Breast epithelium (tissue), 4 donors: Measurements from ENCODE around the gene CDH18. TPM values are rescaled to one million over a fixed set of nuclear protein-coding genes. Genes with fewer than 3 reads are reported as not detected.

Experiments used
- DNase-seq, 2 donors: peaks; one replicate each; pipeline ENCODE4 v3.0.0-alpha.2; 2019; ENCODE audit warnings: low spot score in 2 of 2
- H3K27ac ChIP-seq, 2 donors: fragments of 200-600 bp; sonication (generic) in 1 of 2; one replicate each; pipeline ENCODE4 v1.5.1; 2016 to 2019; ENCODE audit warnings: mild to moderate bottlenecking in 1 of 2
- H3K27me3 ChIP-seq, 2 donors: fragments of 200-600 bp; sonication (generic) in 1 of 2; one replicate each; pipeline versions ENCODE4 v1.5.1 to v1.6.0; 2017 to 2019; ENCODE audit warnings: control low read depth in 1 of 2, mild to moderate bottlenecking in 1 of 2
- H3K36me3 ChIP-seq: fragments of 200-600 bp; one replicate; pipeline ENCODE4 v1.5.1; 2019
- H3K4me1 ChIP-seq, 2 donors: fragments of 200-600 bp; sonication (generic); one replicate each; pipeline ENCODE4 v1.5.1; 2016 to 2019; ENCODE audit warnings: control low read depth in 1 of 2
- H3K4me3 ChIP-seq, 3 donors: fragments of 200-600 bp; sonication (generic); 1 replicate in 2 of 3; 2 replicates in 1 of 3; pipeline ENCODE4 v1.5.1; 2016 to 2019; ENCODE audit warnings: mild to moderate bottlenecking in 3 of 3, moderate library complexity in 2 of 3
- H3K9me3 ChIP-seq, 2 donors: fragments of 200-600 bp; sonication (generic) in 1 of 2; one replicate each; pipeline ENCODE4 v1.5.1; 2016 to 2019; ENCODE audit warnings: control low read depth in 1 of 2
- POLR2A ChIP-seq: fragments of 450-650 bp; IDR thresholded peaks from one replicate; pipeline ENCODE4 v1.6.1; 2016; ENCODE audit warnings: antibody characterized with exemption, mild to moderate bottlenecking, moderate library complexity
- POLR2AphosphoS5 ChIP-seq, 3 donors: sonication (generic); formaldehyde crosslinking; IDR thresholded peaks; one replicate each; pipeline ENCODE4 v1.6.1; 2017; ENCODE audit warnings: antibody characterized with exemption in 3 of 3
- intact Hi-C: fragments of 100-400 bp; cut with DNase I; formaldehyde crosslinking; loops from one replicate; pipeline ENCODE4 v1.15.1; 2023; ENCODE audit warnings: low total_unique reads
- total RNA-seq, 3 donors: library from RNA; depleted of rRNA; stranded (reverse); fragments of >200 nt; gene quantifications; one replicate each; pipeline ENCODE4 v1.1.0, GENCODE V29; 2016
- TF ChIP-seq, protein P1 (sequence below), 3 donors: fragments of 450-650 bp; IDR thresholded peaks; one replicate each; pipeline ENCODE4 v1.5.1; 2016 to 2017; ENCODE audit warnings: antibody characterized with exemption in 3 of 3, mild to moderate bottlenecking in 3 of 3, moderate library complexity in 3 of 3

CDH18 gene
- total RNA-seq, 3 donors from 2014 or later: not detected

- no peaks in the 10 kb centered on the region for H3K9me3 ChIP-seq
- intact Hi-C loops: no loop called here
- no peak overlapping the region for H3K4me3 ChIP-seq
- H3K27me3 ChIP-seq: no peaks in the 10 kb centered on the region
- H3K4me1 ChIP-seq: no peaks in the 10 kb centered on the region
- no peaks in the 10 kb centered on the region for H3K36me3 ChIP-seq
- no peak overlapping the region for H3K27ac ChIP-seq
- no peak for DNase-seq
- no peak for TF ChIP-seq POLR2A
- TF ChIP-seq POLR2AphosphoS5 (IDR thresholded peaks at IDR 0.05): no peak
- TF ChIP-seq, protein P1, sequence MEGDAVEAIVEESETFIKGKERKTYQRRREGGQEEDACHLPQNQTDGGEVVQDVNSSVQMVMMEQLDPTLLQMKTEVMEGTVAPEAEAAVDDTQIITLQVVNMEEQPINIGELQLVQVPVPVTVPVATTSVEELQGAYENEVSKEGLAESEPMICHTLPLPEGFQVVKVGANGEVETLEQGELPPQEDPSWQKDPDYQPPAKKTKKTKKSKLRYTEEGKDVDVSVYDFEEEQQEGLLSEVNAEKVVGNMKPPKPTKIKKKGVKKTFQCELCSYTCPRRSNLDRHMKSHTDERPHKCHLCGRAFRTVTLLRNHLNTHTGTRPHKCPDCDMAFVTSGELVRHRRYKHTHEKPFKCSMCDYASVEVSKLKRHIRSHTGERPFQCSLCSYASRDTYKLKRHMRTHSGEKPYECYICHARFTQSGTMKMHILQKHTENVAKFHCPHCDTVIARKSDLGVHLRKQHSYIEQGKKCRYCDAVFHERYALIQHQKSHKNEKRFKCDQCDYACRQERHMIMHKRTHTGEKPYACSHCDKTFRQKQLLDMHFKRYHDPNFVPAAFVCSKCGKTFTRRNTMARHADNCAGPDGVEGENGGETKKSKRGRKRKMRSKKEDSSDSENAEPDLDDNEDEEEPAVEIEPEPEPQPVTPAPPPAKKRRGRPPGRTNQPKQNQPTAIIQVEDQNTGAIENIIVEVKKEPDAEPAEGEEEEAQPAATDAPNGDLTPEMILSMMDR (IDR thresholded peaks at IDR 0.05): no peak
Measured at GRCh38 chr5:19497229-19497815, 490.7 kb downstream of the CDH18 start.

GRCh38 chr5:19496056-19496455 is 491.9 kb downstream of the CDH18 start:
- H3K4me1 ChIP-seq: no peaks in the 10 kb centered on the region
- TF ChIP-seq, protein P1 (IDR thresholded peaks at IDR 0.05): no peak
- TF ChIP-seq POLR2AphosphoS5 (IDR thresholded peaks at IDR 0.05) (no peak), POLR2A (no peak)
- H3K36me3 ChIP-seq: no peaks in the 10 kb centered on the region
- no peak for DNase-seq
- no peak overlapping the region for H3K27ac ChIP-seq
- no peaks in the 10 kb centered on the region for H3K27me3 ChIP-seq
- no peaks in the 10 kb centered on the region for H3K9me3 ChIP-seq
- intact Hi-C loops: no loop called here
- H3K4me3 ChIP-seq: no peak overlapping the region

DNA sequence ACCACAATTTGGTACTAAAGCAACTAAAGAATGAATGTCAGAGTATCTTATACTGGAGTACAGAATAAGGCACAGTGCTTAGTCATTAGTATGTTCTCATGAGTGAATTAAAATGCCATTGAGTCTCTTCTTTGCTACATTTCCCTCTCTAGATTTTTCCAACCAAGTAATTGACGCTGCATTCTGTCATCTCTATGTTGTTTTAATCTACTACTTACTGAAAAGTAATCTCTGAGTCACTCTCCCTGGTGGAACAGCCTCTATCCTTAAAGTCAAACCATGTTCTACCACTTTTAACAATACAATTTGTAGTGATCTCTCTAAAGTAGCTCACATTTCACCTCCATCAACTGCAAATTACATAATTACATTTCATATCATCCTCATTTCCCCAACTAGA is 495.1 kb downstream of the CDH18 start:
- intact Hi-C loops: no loop called here
- Histone ChIP-seq H3K36me3 (no peaks in the 10 kb centered on the region), H3K9me3 (no peaks in the 10 kb centered on the region), H3K4me3 (no peak overlapping the region), H3K4me1 (no peaks in the 10 kb centered on the region), H3K27ac (no peak overlapping the region), H3K27me3 (no peaks in the 10 kb centered on the region)
- TF ChIP-seq, protein P1 (IDR thresholded peaks at IDR 0.05): no peak
- no peak for TF ChIP-seq POLR2A
- TF ChIP-seq POLR2AphosphoS5 (IDR thresholded peaks at IDR 0.05): no peak
- no peak for DNase-seq

DNA sequence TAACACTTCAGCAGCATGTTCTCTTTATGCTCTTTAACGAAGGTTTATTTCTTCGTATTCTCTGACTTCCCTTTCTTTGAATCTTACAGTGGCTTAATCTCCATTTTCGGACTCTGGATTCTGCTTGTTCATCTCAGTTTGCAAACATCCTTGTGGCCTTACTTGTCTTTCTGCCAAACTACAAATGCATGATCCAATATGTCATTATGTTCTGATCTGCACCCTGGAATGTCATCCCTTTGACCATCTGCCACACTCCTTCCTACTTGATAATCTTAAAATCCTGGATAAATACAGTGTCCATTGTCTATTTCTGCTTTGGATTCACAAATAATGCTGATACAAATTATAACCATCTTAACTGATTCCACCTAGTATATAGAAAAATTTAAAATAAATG is 499.2 kb downstream of the CDH18 start:
- TF ChIP-seq POLR2AphosphoS5 (IDR thresholded peaks at IDR 0.05) (no peak), POLR2A (no peak)
- TF ChIP-seq, protein P1 (IDR thresholded peaks at IDR 0.05): no peak
- intact Hi-C loops: no loop called here

GRCh38 chr5:19487480-19487879 is 500.5 kb downstream of the CDH18 start:
- Histone ChIP-seq H3K27ac (no peak overlapping the region), H3K36me3 (no peaks in the 10 kb centered on the region), H3K4me1 (no peaks in the 10 kb centered on the region), H3K27me3 (no peaks in the 10 kb centered on the region), H3K9me3 (no peaks in the 10 kb centered on the region), H3K4me3 (no peak overlapping the region)
- TF ChIP-seq POLR2AphosphoS5 (IDR thresholded peaks at IDR 0.05) (no peak), POLR2A (no peak)
- TF ChIP-seq, protein P1 (IDR thresholded peaks at IDR 0.05): no peak
- DNase-seq: no peak
- intact Hi-C loops: no loop called here

More for the DNA sequence above, 499.2 kb downstream of the CDH18 start:
- Histone ChIP-seq H3K27me3 (no peaks in the 10 kb centered on the region), H3K4me1 (no peaks in the 10 kb centered on the region), H3K9me3 (no peaks in the 10 kb centered on the region), H3K4me3 (no peak overlapping the region), H3K27ac (no peak overlapping the region), H3K36me3 (no peaks in the 10 kb centered on the region)
- no peak for DNase-seq
